Measurements from ENCODE around the gene LAP3.

Gene LAP3

DNA sequence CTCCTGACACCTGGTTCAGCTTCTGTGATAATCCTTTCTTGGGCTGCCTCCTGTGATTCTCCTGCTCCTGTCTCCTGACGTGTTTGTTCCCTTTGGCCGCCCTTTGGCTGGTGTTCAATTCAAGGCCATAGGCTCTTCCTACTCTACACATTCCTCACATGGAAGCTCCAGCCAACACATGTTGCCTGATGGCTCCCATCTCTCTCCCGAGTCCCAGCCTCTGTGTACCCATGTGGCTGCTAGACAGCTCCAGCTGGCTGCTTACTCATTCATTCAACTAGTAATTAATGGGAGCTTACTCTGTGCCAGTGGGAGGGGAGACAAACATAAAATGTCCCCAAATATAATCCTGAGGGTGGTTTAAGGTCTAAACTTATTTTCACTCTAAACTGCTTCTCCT, 28.2 kb downstream of the LAP3 start:
- Mint-ChIP-seq H3K36me3 (ENCODE audit: insufficient read depth) (peaks cover 35% of the 10 kb centered on the region), H3K9me3 (no peaks in the 10 kb centered on the region), H3K27ac (ENCODE audit: low read depth) (peak overlapping the region; percentile 72), H3K4me3 (no peak overlapping the region), H3K27me3 (no peaks in the 10 kb centered on the region), H3K4me1 (no peaks in the 10 kb centered on the region)
- ATAC-seq (replicated peaks; ENCODE audit: extremely low read depth, poor library complexity, severe bottlenecking) (no peak), DNase-seq (ENCODE audit: low spot score in 2 of 2) (no peak)

GRCh38 chr4:17613761-17614415, 36.9 kb downstream of the LAP3 start:
- DNase-seq (ENCODE audit: low spot score in 2 of 2) = no peak
- peak; percentile 48 for ATAC-seq (replicated peaks; ENCODE audit: extremely low read depth, poor library complexity, severe bottlenecking)
- Mint-ChIP-seq H3K9me3 (no peaks in the 10 kb centered on the region), H3K4me3 (peak overlapping the region; percentile 95), H3K36me3 (ENCODE audit: insufficient read depth) (peaks cover 29% of the 10 kb centered on the region), H3K27ac (ENCODE audit: low read depth) (peak overlapping the region; percentile 98), H3K27me3 (no peaks in the 10 kb centered on the region), H3K4me1 (peaks cover 32% of the 10 kb centered on the region)

DNA sequence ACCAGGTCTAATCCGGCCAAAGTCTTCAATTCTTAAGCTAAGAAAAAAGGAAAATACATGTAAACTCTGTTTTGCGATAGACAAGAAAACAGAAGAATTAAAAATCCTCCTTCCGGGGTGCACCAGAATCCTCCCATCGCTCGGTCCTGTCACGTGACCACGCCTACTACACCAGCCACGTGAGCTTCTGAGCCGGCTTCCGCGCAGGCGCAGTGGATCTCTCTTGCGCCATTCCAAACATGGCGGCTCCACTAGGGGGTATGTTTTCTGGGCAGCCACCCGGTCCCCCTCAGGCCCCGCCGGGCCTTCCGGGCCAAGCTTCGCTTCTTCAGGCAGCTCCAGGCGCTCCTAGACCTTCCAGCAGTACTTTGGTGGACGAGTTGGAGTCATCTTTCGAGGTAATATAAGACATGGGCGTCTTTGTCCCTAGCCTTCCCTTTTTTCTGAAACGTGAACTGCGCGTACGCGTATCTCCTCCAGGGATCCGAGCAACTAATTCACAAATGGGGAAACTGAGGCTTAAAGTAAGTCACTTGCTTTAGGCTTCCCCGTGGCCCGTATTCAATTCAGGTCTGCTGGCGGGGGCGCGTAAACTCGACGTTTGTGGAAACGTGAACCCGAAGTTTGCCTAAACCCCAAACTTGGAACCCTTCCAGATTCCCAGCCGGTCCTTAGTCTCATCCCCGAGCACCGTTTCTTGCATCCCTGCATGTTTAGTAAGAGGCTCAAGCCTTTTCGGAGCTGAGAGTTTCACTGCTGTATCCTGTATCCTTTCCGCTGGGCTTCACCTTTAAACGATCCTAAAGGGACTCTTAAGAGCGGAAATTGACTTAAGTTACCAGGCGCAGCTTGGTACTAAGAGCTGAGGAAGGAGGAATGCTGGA, 37.7 kb downstream of the LAP3 start, which contains the start of gene MED28:
TSS of gene MED28 (plus strand) at position 226 of the 884 bp plus-strand sequence. CDS start at position 240, 14 bp downstream.
- H3K27me3 Mint-ChIP-seq = no peaks in the 10 kb centered on the region
- ATAC-seq (replicated peaks; ENCODE audit: extremely low read depth, poor library complexity, severe bottlenecking) = peak; percentile 93
- peak; percentile 89 for DNase-seq (ENCODE audit: low spot score in 2 of 2)
- peak within 1 kb of the TSS; percentile 98 for H3K27ac Mint-ChIP-seq (ENCODE audit: low read depth)
- H3K36me3 Mint-ChIP-seq (ENCODE audit: insufficient read depth) = peaks cover 37% of the 10 kb centered on the region
- H3K4me3 Mint-ChIP-seq = peak within 1 kb of the TSS; percentile 95
- peaks cover 38% of the 10 kb centered on the region for H3K4me1 Mint-ChIP-seq
- H3K9me3 Mint-ChIP-seq = no peaks in the 10 kb centered on the region

GRCh38 chr4:17616283-17616682, 39.3 kb downstream of the LAP3 start:
- Mint-ChIP-seq H3K4me3 (peak overlapping the region; percentile 79), H3K27me3 (no peaks in the 10 kb centered on the region), H3K4me1 (peaks cover 38% of the 10 kb centered on the region), H3K9me3 (no peaks in the 10 kb centered on the region), H3K36me3 (ENCODE audit: insufficient read depth) (peaks cover 50% of the 10 kb centered on the region), H3K27ac (ENCODE audit: low read depth) (peak overlapping the region; percentile 74)
- DNase-seq (ENCODE audit: low spot score in 2 of 2) (no peak), ATAC-seq (replicated peaks; ENCODE audit: extremely low read depth, poor library complexity, severe bottlenecking) (no peak)

DNA sequence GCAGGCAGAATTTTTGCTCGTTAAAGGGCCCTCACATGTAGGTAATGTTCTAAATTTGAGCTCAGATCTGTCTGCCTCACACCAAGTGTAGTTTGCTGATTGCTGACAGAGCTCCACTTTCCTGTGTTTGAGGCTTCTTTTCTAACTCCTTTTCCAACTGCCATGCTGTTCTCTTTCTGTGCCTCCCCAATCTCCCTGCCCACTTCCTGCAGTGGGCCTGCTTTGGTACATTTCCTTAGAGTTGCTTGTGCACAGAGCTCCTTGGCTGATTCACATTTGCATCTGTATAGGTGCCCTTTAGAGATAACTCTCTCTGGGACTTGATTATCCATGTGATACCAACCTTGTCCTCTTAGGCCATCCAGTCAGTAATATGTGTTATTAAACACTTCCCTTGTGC, 41.9 kb downstream of the LAP3 start:
- H3K4me1 Mint-ChIP-seq = peaks cover 40% of the 10 kb centered on the region
- no peaks in the 10 kb centered on the region for H3K9me3 Mint-ChIP-seq
- no peak overlapping the region for H3K4me3 Mint-ChIP-seq
- H3K27me3 Mint-ChIP-seq = no peaks in the 10 kb centered on the region
- ATAC-seq (replicated peaks; ENCODE audit: extremely low read depth, poor library complexity, severe bottlenecking) (no peak), DNase-seq (ENCODE audit: low spot score in 2 of 2) (no peak)
- peaks cover 73% of the 10 kb centered on the region for H3K36me3 Mint-ChIP-seq (ENCODE audit: insufficient read depth)
- peak overlapping the region; percentile 3 for H3K27ac Mint-ChIP-seq (ENCODE audit: low read depth)

- Mint-ChIP-seq H3K27me3 (no peaks in the 10 kb centered on the region), H3K9me3 (no peaks in the 10 kb centered on the region), H3K36me3 (ENCODE audit: insufficient read depth) (peaks cover 73% of the 10 kb centered on the region), H3K27ac (ENCODE audit: low read depth) (peak overlapping the region; percentile 3), H3K4me1 (peaks cover 40% of the 10 kb centered on the region), H3K4me3 (no peak overlapping the region)
- DNase-seq (ENCODE audit: low spot score in 2 of 2) = no peak
- no peak for ATAC-seq (replicated peaks; ENCODE audit: extremely low read depth, poor library complexity, severe bottlenecking)
Measured at GRCh38 chr4:17619416-17620105, 42.6 kb downstream of the LAP3 start.

DNA sequence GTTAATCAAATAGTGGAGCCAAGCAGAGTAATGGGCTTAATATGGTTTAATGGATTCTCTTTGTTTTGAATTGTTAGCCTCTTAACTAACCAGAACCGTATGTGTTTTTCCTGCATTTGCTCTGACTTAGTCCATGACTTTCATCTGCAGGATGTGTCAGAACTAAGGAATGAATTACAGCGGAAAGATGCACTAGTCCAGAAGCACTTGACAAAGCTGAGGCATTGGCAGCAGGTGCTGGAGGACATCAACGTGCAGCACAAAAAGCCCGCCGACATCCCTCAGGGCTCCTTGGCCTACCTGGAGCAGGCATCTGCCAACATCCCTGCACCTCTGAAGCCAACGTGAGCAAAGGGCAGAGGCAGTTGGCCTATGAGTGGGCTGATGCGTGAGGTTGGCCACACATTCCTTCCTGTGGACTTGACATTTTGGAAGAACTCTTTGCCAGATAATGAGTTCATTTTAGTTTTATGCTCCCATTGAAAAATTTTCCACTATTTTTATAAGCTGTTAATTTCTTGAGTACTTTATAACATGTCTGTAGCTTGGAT, 46.5 kb downstream of the LAP3 start:
- Mint-ChIP-seq H3K4me3 (no peak overlapping the region), H3K36me3 (ENCODE audit: insufficient read depth) (peaks cover 88% of the 10 kb centered on the region), H3K27ac (ENCODE audit: low read depth) (no peak overlapping the region), H3K4me1 (peaks cover 31% of the 10 kb centered on the region), H3K27me3 (no peaks in the 10 kb centered on the region), H3K9me3 (no peaks in the 10 kb centered on the region)
- DNase-seq (ENCODE audit: low spot score in 2 of 2) (no peak), ATAC-seq (replicated peaks; ENCODE audit: extremely low read depth, poor library complexity, severe bottlenecking) (no peak)

DNA sequence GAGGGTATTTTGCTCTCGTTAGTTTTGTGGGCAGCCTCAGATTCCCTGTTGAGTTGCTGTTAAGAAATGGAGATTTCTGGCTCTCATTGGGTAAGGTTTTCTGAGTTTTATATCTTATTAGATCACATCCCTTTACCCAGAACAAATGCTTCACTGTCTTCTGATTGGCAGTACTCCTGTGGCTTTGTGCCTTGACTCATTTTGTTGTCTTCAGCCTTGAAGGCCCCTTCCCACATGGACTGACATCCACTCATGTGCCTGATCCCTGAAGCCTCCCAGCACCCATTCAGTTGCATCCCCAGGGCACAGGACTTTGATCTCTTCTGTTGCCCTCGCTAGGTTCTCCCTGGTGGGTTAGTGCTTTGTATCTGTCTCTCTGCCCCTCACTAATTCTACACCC, 47.8 kb downstream of the LAP3 start:
- Mint-ChIP-seq H3K4me1 (peaks cover 32% of the 10 kb centered on the region), H3K36me3 (ENCODE audit: insufficient read depth) (peaks cover 82% of the 10 kb centered on the region), H3K27me3 (no peaks in the 10 kb centered on the region), H3K27ac (ENCODE audit: low read depth) (peak overlapping the region; percentile 8), H3K9me3 (no peaks in the 10 kb centered on the region), H3K4me3 (no peak overlapping the region)
- DNase-seq (ENCODE audit: low spot score in 2 of 2) (no peak), ATAC-seq (replicated peaks; ENCODE audit: extremely low read depth, poor library complexity, severe bottlenecking) (no peak)

DNA sequence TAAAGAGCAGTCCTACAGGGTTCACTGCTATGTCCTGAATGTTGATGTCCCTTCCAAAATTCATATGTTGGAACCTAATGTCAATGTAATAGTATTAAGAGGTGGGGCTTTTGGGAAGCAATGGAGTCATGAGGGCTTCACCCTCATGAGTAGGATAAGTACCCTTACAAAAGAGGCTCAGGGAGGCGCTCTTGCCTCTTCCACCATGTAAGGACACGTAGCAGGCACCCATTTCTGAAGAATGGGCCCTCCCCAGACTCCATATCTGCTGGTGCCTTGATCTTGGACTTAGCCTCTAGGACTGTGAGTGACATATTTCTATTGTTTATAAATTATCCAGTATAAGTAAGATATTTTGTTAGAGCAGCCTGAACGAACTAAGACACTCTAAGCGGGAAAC, 53.2 kb downstream of the LAP3 start:
- no peak overlapping the region for H3K27ac Mint-ChIP-seq (ENCODE audit: low read depth)
- H3K4me3 Mint-ChIP-seq = no peak overlapping the region
- H3K9me3 Mint-ChIP-seq = no peaks in the 10 kb centered on the region

GRCh38 chr4:17633600-17633999, 56.6 kb downstream of the LAP3 start:
- Mint-ChIP-seq H3K36me3 (ENCODE audit: insufficient read depth) (peaks cover 51% of the 10 kb centered on the region), H3K27me3 (no peaks in the 10 kb centered on the region), H3K9me3 (no peaks in the 10 kb centered on the region), H3K4me1 (peaks cover 9% of the 10 kb centered on the region), H3K4me3 (no peak overlapping the region), H3K27ac (ENCODE audit: low read depth) (no peak overlapping the region)
- no peak for ATAC-seq (replicated peaks; ENCODE audit: extremely low read depth, poor library complexity, severe bottlenecking)
- no peak for DNase-seq (ENCODE audit: low spot score in 2 of 2)

More for the DNA sequence above, 53.2 kb downstream of the LAP3 start:
- Mint-ChIP-seq H3K4me1 (peaks cover 24% of the 10 kb centered on the region), H3K36me3 (ENCODE audit: insufficient read depth) (peaks cover 69% of the 10 kb centered on the region), H3K27me3 (no peaks in the 10 kb centered on the region)
- no peak for DNase-seq (ENCODE audit: low spot score in 2 of 2)
- no peak for ATAC-seq (replicated peaks; ENCODE audit: extremely low read depth, poor library complexity, severe bottlenecking)

- no peak for DNase-seq (ENCODE audit: low spot score in 2 of 2)
- no peak overlapping the region for H3K4me3 Mint-ChIP-seq
- no peak for ATAC-seq (replicated peaks; ENCODE audit: extremely low read depth, poor library complexity, severe bottlenecking)
- H3K27me3 Mint-ChIP-seq = no peaks in the 10 kb centered on the region
- peaks cover 43% of the 10 kb centered on the region for H3K36me3 Mint-ChIP-seq (ENCODE audit: insufficient read depth)
- no peaks in the 10 kb centered on the region for H3K4me1 Mint-ChIP-seq
- H3K27ac Mint-ChIP-seq (ENCODE audit: low read depth) = peak overlapping the region; percentile 26
- H3K9me3 Mint-ChIP-seq = no peaks in the 10 kb centered on the region
Measured at GRCh38 chr4:17635056-17635455, 58.1 kb downstream of the LAP3 start.

- no peak for ATAC-seq (replicated peaks; ENCODE audit: extremely low read depth, poor library complexity, severe bottlenecking)
- H3K36me3 Mint-ChIP-seq (ENCODE audit: insufficient read depth) = peaks cover 37% of the 10 kb centered on the region
- no peaks in the 10 kb centered on the region for H3K9me3 Mint-ChIP-seq
- no peak for DNase-seq (ENCODE audit: low spot score in 2 of 2)
- H3K27ac Mint-ChIP-seq (ENCODE audit: low read depth) = no peak overlapping the region
- H3K4me1 Mint-ChIP-seq = no peaks in the 10 kb centered on the region
- H3K4me3 Mint-ChIP-seq = no peak overlapping the region
- no peaks in the 10 kb centered on the region for H3K27me3 Mint-ChIP-seq
Measured at GRCh38 chr4:17636341-17636695, 59.3 kb downstream of the LAP3 start.
